MM.1S (cell line): ENCODE measurements around the gene GLYATL3.

Source experiments
- DNase-seq: peaks from one replicate; pipeline ENCODE4 v3.0.0-alpha.2; 2015
- H2AFZ ChIP-seq: fragments of 300-600 bp; sonication (generic); 2 replicates; pipeline ENCODE4 v1.6.0; 2016; ENCODE audit warnings: antibody characterized with exemption, low read length
- H3F3A ChIP-seq: fragments of 300-600 bp; sonication (generic); 2 replicates; pipeline ENCODE4 v1.6.1; 2016; ENCODE audit warnings: mild to moderate bottlenecking, antibody characterized with exemption, low read length, moderate library complexity, mixed read lengths; ENCODE audit not compliant: insufficient read depth
- H3K27ac ChIP-seq: fragments of 300-600 bp; sonication (generic); 2 replicates; pipeline ENCODE4 v1.5.1; 2016; ENCODE audit warnings: mild to moderate bottlenecking, low read length
- H3K27me3 ChIP-seq: fragments of 300-600 bp; sonication (generic); replicated peaks from 2 replicates; pipeline ENCODE4 v1.6.0; 2016; ENCODE audit warnings: low read length; ENCODE audit not compliant: insufficient read depth
- H3K36me3 ChIP-seq: fragments of 300-600 bp; sonication (generic); replicated peaks from 2 replicates; pipeline ENCODE4 v1.6.1; 2016; ENCODE audit warnings: mild to moderate bottlenecking, low read length, mixed read lengths; ENCODE audit not compliant: insufficient read depth
- H3K4me1 ChIP-seq: fragments of 300-600 bp; sonication (generic); 2 replicates; pipeline ENCODE4 v1.6.1; 2016; ENCODE audit warnings: low read length, mixed read lengths
- H3K4me2 ChIP-seq: fragments of 300-600 bp; sonication (generic); 2 replicates; pipeline ENCODE4 v1.6.0; 2016; ENCODE audit warnings: low read depth, low read length
- H3K4me3 ChIP-seq: fragments of 300-600 bp; sonication (generic); 2 replicates; pipeline ENCODE4 v1.5.1; 2016; ENCODE audit warnings: low read length, mixed read lengths
- H3K79me2 ChIP-seq: fragments of 300-600 bp; sonication (generic); 2 replicates; pipeline ENCODE4 v1.6.1; 2016; ENCODE audit warnings: mixed run types, low read length, mixed read lengths
- H3K9ac ChIP-seq: fragments of 300-600 bp; sonication (generic); 2 replicates; pipeline ENCODE4 v1.6.1; 2016; ENCODE audit warnings: low read length, mixed read lengths
- H3K9me2 ChIP-seq: fragments of 300-600 bp; sonication (generic); replicated peaks from 2 replicates; pipeline ENCODE4 v1.6.1; 2016; ENCODE audit warnings: mild to moderate bottlenecking, low read length, mixed read lengths; ENCODE audit not compliant: insufficient read depth
- H3K9me3 ChIP-seq: fragments of 300-600 bp; sonication (generic); replicated peaks from 2 replicates; pipeline ENCODE4 v1.6.1; 2016; ENCODE audit warnings: mild to moderate bottlenecking, low read length, mixed read lengths; ENCODE audit not compliant: insufficient read depth
- H4K20me1 ChIP-seq: fragments of 300-600 bp; sonication (generic); 2 replicates; pipeline ENCODE4 v1.6.1; 2016; ENCODE audit warnings: mild to moderate bottlenecking, low read length, moderate library complexity, mixed read lengths; ENCODE audit not compliant: insufficient read depth
- CTCF ChIP-seq: fragments of 300-600 bp; sonication (generic); IDR thresholded peaks from 2 replicates; pipeline ENCODE4 v1.5.1; 2016; ENCODE audit warnings: antibody characterized with exemption, low read length, mixed read lengths
- EZH2 ChIP-seq: fragments of 300-600 bp; sonication (generic); optimal IDR thresholded peaks from 2 replicates; pipeline ENCODE3; 2017; ENCODE audit warnings: low read depth, mild to moderate bottlenecking, antibody characterized with exemption, low read length, mixed read lengths
- EZH2phosphoT487 ChIP-seq: fragments of 300-600 bp; sonication (generic); IDR thresholded peaks from 2 replicates; pipeline ENCODE4 v1.6.1; 2018; ENCODE audit warnings: antibody characterized with exemption, low read length

GLYATL3 gene

GRCh38 chr6:49526598-49526997, 26.9 kb downstream of the GLYATL3 start:
- H3K9me2 ChIP-seq = no peaks in the 10 kb centered on the region
- no peak overlapping the region for H3K4me3 ChIP-seq
- H3K79me2 ChIP-seq = no peaks in the 10 kb centered on the region
- H2AFZ ChIP-seq = no peak overlapping the region
- no peaks in the 10 kb centered on the region for H4K20me1 ChIP-seq
- no peaks in the 10 kb centered on the region for H3F3A ChIP-seq
- no peak for DNase-seq
- H3K27ac ChIP-seq = no peak overlapping the region
- H3K27me3 ChIP-seq = no peaks in the 10 kb centered on the region
- H3K9me3 ChIP-seq = no peaks in the 10 kb centered on the region
- no peaks in the 10 kb centered on the region for H3K36me3 ChIP-seq
- no peak overlapping the region for H3K9ac ChIP-seq
- TF ChIP-seq CTCF (no peak), EZH2 (no peak), EZH2phosphoT487 (no peak)
- H3K4me1 ChIP-seq = no peaks in the 10 kb centered on the region
- no peak overlapping the region for H3K4me2 ChIP-seq

GRCh38 chr6:49527320-49527719, 27.6 kb downstream of the GLYATL3 start:
- H3K9me2 ChIP-seq = no peaks in the 10 kb centered on the region
- no peak overlapping the region for H3K4me2 ChIP-seq
- no peaks in the 10 kb centered on the region for H3K4me1 ChIP-seq
- H3K9me3 ChIP-seq = no peaks in the 10 kb centered on the region
- TF ChIP-seq EZH2 (no peak), CTCF (no peak), EZH2phosphoT487 (no peak)
- no peaks in the 10 kb centered on the region for H3K79me2 ChIP-seq
- DNase-seq = no peak
- no peaks in the 10 kb centered on the region for H3K27me3 ChIP-seq
- no peak overlapping the region for H3K9ac ChIP-seq
- no peak overlapping the region for H3K27ac ChIP-seq
- no peak overlapping the region for H2AFZ ChIP-seq
- H3F3A ChIP-seq = no peaks in the 10 kb centered on the region
- H3K36me3 ChIP-seq = no peaks in the 10 kb centered on the region
- H3K4me3 ChIP-seq = no peak overlapping the region
- H4K20me1 ChIP-seq = no peaks in the 10 kb centered on the region

- H3K9me3 ChIP-seq = no peaks in the 10 kb centered on the region
- no peak overlapping the region for H3K27ac ChIP-seq
- H3K9me2 ChIP-seq = no peaks in the 10 kb centered on the region
- H3K4me3 ChIP-seq = no peak overlapping the region
- H3K4me2 ChIP-seq = no peak overlapping the region
- no peak overlapping the region for H2AFZ ChIP-seq
- TF ChIP-seq EZH2phosphoT487 (no peak), CTCF (no peak), EZH2 (no peak)
- no peak overlapping the region for H3K9ac ChIP-seq
- no peaks in the 10 kb centered on the region for H3K79me2 ChIP-seq
- H3F3A ChIP-seq = no peaks in the 10 kb centered on the region
- no peaks in the 10 kb centered on the region for H4K20me1 ChIP-seq
- H3K4me1 ChIP-seq = no peaks in the 10 kb centered on the region
- DNase-seq = no peak
- no peaks in the 10 kb centered on the region for H3K36me3 ChIP-seq
- no peaks in the 10 kb centered on the region for H3K27me3 ChIP-seq
Measured at GRCh38 chr6:49528571-49528970, 28.8 kb downstream of the GLYATL3 start.
